NCI-H510A (cell line): Measurements from ENCODE around the gene NEDD9.

Experiments
- DNase-seq: peaks from one replicate; lab custom pipeline; 2025; lab: John Stamatoyannopoulos, UW

NEDD9 gene

DNA sequence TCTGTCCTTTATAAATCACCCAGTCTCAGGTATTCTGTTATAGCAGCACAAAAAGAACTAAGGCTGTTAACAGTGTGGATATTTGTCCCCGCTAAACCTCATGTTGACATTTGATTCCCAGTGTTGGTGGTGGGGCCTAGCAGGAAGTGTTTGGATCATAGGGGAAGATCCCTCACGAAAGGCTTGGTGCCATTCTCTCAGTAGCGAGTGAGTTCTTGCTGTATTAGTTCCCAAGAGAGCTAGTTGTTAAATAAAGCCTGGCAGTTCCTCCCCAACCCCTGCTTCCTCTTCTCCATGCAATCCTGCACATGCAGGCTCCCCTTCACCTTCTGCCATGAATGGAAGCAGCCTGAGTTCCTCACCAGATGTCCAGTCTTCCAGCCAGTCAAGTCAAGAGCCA, 91.2 kb downstream of the NEDD9 start:
- DNase-seq: no peak

DNA sequence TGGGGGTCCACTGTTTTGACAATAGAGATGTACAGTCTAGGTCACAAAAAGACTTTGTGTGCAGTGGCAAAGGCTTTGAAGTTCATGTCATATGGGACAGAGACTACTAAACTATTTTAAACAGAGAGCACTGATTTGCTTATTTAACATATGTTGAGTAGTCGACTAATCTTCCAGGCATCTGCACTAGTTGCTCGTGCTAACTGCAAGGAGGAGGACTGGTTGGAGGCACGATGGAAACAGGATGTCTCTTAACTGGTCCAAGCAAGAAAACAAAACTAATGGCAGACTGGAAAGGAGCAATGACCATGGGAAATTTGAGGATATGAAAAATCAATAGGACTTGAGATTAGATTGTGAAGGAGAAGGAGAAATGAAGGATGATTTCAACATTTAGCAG, 92.4 kb downstream of the NEDD9 start:
- no peak for DNase-seq

DNA sequence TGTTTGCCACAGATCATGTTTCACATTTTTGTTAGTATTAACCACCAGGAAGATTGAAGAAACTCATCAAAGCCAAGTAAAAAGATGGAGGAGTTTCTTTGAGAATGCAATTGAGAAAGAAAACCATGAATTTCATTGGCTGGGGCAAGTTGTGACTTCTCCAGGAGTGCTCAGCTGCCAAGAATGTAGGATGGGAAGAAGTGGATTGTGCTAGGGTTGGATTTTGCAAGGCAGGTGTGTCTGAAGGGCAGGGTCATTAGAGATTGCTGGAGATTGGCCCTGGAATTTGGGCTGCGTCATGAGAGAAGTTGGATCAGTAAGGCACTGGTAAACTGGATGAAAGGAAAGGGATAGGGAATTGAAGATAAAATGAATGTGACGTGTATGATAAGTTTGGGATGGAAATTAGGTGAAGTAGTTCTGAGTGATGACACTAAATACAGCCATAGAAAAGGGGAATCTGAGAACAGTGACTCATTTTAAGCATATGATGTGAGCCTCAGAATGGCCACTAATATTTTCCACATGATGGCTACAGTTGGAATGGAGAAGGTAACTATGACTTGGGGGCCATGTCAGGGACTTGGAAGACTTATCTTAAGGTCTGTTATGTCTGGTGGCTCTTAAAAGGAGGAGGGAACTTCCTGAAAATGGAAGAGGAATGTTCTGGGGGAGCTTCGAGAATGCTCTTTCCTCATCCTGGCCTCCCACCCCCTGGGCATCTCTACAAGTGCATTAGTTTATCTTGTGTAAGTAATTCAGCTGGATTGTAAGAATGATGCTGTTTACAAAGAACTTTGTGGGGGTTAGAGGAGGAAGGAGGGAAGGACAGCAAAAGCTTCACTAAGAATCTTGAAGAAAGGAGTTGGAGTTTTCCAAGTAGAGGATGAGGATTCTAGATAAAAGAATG, 93.2 kb downstream of the NEDD9 start:
- no peak for DNase-seq

DNA sequence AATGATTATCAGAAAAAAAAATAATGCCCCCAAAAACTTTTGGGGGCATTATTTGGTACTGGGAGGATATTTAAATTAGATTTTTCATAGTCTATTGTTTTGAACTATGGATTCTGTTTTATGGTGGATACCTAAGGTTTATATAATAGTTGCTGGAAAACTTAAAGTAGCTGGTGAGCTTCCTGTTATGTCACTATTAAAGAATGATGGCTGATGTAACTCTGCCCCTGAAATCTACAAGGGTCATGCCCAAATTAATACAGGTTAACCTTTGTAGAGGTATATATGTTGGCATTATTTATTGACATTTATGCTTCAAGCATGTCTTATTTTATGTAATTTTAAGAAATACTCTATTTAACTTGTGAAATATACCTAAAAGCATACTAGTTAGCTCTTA, 95.7 kb downstream of the NEDD9 start:
- no peak for DNase-seq
